GM10266 (cell line): ENCODE results near the gene MGLL.

Source experiments
- DNase-seq: peaks from one replicate; pipeline ENCODE4 v3.0.0; 2012; ENCODE audit errors: extremely low spot score
- CTCF ChIP-seq: IDR thresholded peaks from 2 replicates; pipeline ENCODE4 v1.5.1; 2012; ENCODE audit warnings: mild to moderate bottlenecking, low read depth; ENCODE audit not compliant: control insufficient read depth, insufficient read depth; ENCODE audit errors: missing control alignments

Gene MGLL

GRCh38 chr3:127825756-127826155 is 3.4 kb upstream of the MGLL start:
- TF ChIP-seq CTCF = no peak
- no peak for DNase-seq

GRCh38 chr3:127824151-127824825 is 2.0 kb upstream of the MGLL start:
- no peak for TF ChIP-seq CTCF
- no peak for DNase-seq

- TF ChIP-seq CTCF = no peak
- DNase-seq = no peak
Observed at GRCh38 chr3:127823426-127823857, 1.1 kb upstream of the MGLL start.

GRCh38 chr3:127822682-127823425 is 539 bp upstream of the MGLL start:
- peak; percentile 38 for TF ChIP-seq CTCF
- peak; percentile 74 for DNase-seq

GRCh38 chr3:127821394-127821793 is 921 bp downstream of the MGLL start:
- TF ChIP-seq CTCF = no peak

GRCh38 chr3:127820826-127821313 is 1.4 kb downstream of the MGLL start:
- TF ChIP-seq CTCF = no peak
- DNase-seq = no peak

More at GRCh38 chr3:127821394-127821793, 921 bp downstream of the MGLL start:
- DNase-seq = peak; percentile 71

GRCh38 chr3:127820221-127820825 is 2.0 kb downstream of the MGLL start:
- DNase-seq = no peak

More at GRCh38 chr3:127820221-127820825, 2.0 kb downstream of the MGLL start:
- TF ChIP-seq CTCF = no peak
